ENCODE measurements around the gene EEF1AKMT1.
"Not testable (repeated sequence)": the region's sequence is repeated elsewhere in the genome, so short reads cannot be mapped to it uniquely, and the experiment has no call there.

Gene EEF1AKMT1

GRCh38 chr13:20778311-20778710 is 4.5 kb upstream of the EEF1AKMT1 start:
- no peak for DNase-seq (ENCODE audit: low read depth in 2 of 2)

GRCh38 chr13:20776751-20777150 is 3.0 kb upstream of the EEF1AKMT1 start:
- no peak for DNase-seq (ENCODE audit: low read depth in 2 of 2)

- no peak for DNase-seq (ENCODE audit: low read depth in 2 of 2)
Observed at GRCh38 chr13:20775961-20776360, 2.2 kb upstream of the EEF1AKMT1 start.

GRCh38 chr13:20774746-20775145 is 985 bp upstream of the EEF1AKMT1 start:
- no peak for DNase-seq (ENCODE audit: low read depth in 2 of 2)

GRCh38 chr13:20772401-20773131 is 1.2 kb downstream of the EEF1AKMT1 start:
- no peak for DNase-seq (ENCODE audit: low read depth in 2 of 2)

GRCh38 chr13:20769834-20770233 is 3.9 kb downstream of the EEF1AKMT1 start:
- no peak for DNase-seq (ENCODE audit: low read depth in 2 of 2)

GRCh38 chr13:20769091-20769490 is 4.7 kb downstream of the EEF1AKMT1 start:
- no peak for DNase-seq (ENCODE audit: low read depth in 2 of 2)

- no peak for DNase-seq (ENCODE audit: low read depth in 2 of 2)
Observed at GRCh38 chr13:20767309-20767943, 6.3 kb downstream of the EEF1AKMT1 start.

- DNase-seq (ENCODE audit: low read depth in 2 of 2) = no peak
Observed at GRCh38 chr13:20760872-20761271, 12.9 kb downstream of the EEF1AKMT1 start.

GRCh38 chr13:20754009-20754408 is 19.8 kb downstream of the EEF1AKMT1 start:
- DNase-seq (ENCODE audit: low read depth in 2 of 2) = no peak

GRCh38 chr13:20749377-20749776 is 24.4 kb downstream of the EEF1AKMT1 start:
- DNase-seq (ENCODE audit: low read depth in 2 of 2) = no peak

GRCh38 chr13:20743830-20744404 is 29.8 kb downstream of the EEF1AKMT1 start:
- DNase-seq (ENCODE audit: low read depth in 2 of 2) = not testable (repeated sequence)

- DNase-seq (ENCODE audit: low read depth in 2 of 2) = no peak
Observed at GRCh38 chr13:20740021-20740420, 33.7 kb downstream of the EEF1AKMT1 start.

GRCh38 chr13:20738616-20739015 is 35.1 kb downstream of the EEF1AKMT1 start:
- DNase-seq (ENCODE audit: low read depth in 2 of 2) = no peak

- DNase-seq (ENCODE audit: low read depth in 2 of 2) = no peak
Observed at GRCh38 chr13:20729633-20730585, 43.9 kb downstream of the EEF1AKMT1 start.

GRCh38 chr13:20728579-20729311 is 45.0 kb downstream of the EEF1AKMT1 start:
- no peak for DNase-seq (ENCODE audit: low read depth in 2 of 2)

GRCh38 chr13:20727856-20728255 is 45.9 kb downstream of the EEF1AKMT1 start:
- no peak for DNase-seq (ENCODE audit: low read depth in 2 of 2)

GRCh38 chr13:20721454-20722357 is 52.1 kb downstream of the EEF1AKMT1 start:
- DNase-seq (ENCODE audit: low read depth in 2 of 2) = peak in 1 of 2 experiments; percentile 6

- no peak for DNase-seq (ENCODE audit: low read depth in 2 of 2)
Observed at GRCh38 chr13:20721058-20721453, 52.7 kb downstream of the EEF1AKMT1 start.

- DNase-seq (ENCODE audit: low read depth in 2 of 2) = no peak
Observed at GRCh38 chr13:20720499-20720898, 53.3 kb downstream of the EEF1AKMT1 start.
